Peyer's patch (tissue), 4 donors: ENCODE data around the gene GNAO1. TPM values are rescaled to one million over a fixed set of nuclear protein-coding genes. Genes with fewer than 3 reads are reported as not detected.

ENCODE experiments used
- DNase-seq, 3 donors: peaks; one replicate each; pipeline ENCODE4 v3.0.0-alpha.2; 2017 to 2019
- H3K27ac ChIP-seq, 4 donors: fragments of 200-600 bp; sonication (generic); one replicate each; pipeline ENCODE4 v1.5.1; 2016 to 2019
- H3K27me3 ChIP-seq, 2 donors: fragments of 200-600 bp; sonication (generic); one replicate each; pipeline ENCODE4 v1.5.1; 2019
- H3K36me3 ChIP-seq, 3 donors: fragments of 200-600 bp; sonication (generic); one replicate each; pipeline ENCODE4 v1.5.1; 2016 to 2019
- H3K4me1 ChIP-seq, 4 donors: fragments of 200-600 bp; sonication (generic); one replicate each; pipeline ENCODE4 v1.5.1; 2016 to 2019
- H3K4me3 ChIP-seq, 4 donors: fragments of 200-600 bp; sonication (generic); 1 replicate in 3 of 4; 2 replicates in 1 of 4; pipeline ENCODE4 v1.5.1; 2016 to 2019; ENCODE audit warnings: mild to moderate bottlenecking in 1 of 4
- H3K9me3 ChIP-seq, 4 donors: fragments of 200-600 bp; sonication (generic); one replicate each; pipeline ENCODE4 v1.5.1; 2016 to 2019; ENCODE audit warnings: mild to moderate bottlenecking in 1 of 4
- CTCF ChIP-seq, 6 experiments: fragments of 450-650 bp in 4 of 6; fragments of 200-600 bp in 2 of 6; sonication (generic) in 1 of 6; IDR thresholded peaks; one replicate each; pipeline ENCODE4 v1.5.1; 2017 to 2019; ENCODE audit warnings: antibody characterized with exemption in 6 of 6, mild to moderate bottlenecking in 3 of 6, moderate library complexity in 1 of 6
- POLR2A ChIP-seq, 2 donors: fragments of 450-650 bp; IDR thresholded peaks; one replicate each; pipeline ENCODE4 v1.5.1; 2017; ENCODE audit warnings: antibody characterized with exemption in 2 of 2, mild to moderate bottlenecking in 2 of 2, moderate library complexity in 2 of 2
- total RNA-seq, 4 donors: library from RNA; depleted of rRNA; stranded (reverse); fragments of >200 nt; gene quantifications; one replicate each; pipeline ENCODE4 v1.1.0, GENCODE V29; 2016

The GNAO1 gene
- total RNA-seq, 4 donors from 2014 or later = 6.3 to 39.6 (median 7.3) TPM

GRCh38 chr16:56241596-56241995 is 50.3 kb downstream of the GNAO1 start:
- Histone ChIP-seq H3K27me3 (no peaks in the 10 kb centered on the region), H3K9me3 (no peaks in the 10 kb centered on the region), H3K4me1 (peaks cover 0 to 10% (median 0%) of the 10 kb centered on the region in 4 donors), H3K4me3 (no peak overlapping the region), H3K27ac (no peak overlapping the region), H3K36me3 (no peaks in the 10 kb centered on the region)
- no peak for TF ChIP-seq POLR2A (IDR thresholded peaks at IDR 0.05)
- no peak for TF ChIP-seq CTCF (IDR thresholded peaks at IDR 0.05)
- no peak for DNase-seq

GRCh38 chr16:56242740-56243139 is 51.5 kb downstream of the GNAO1 start:
- no peak for TF ChIP-seq CTCF (IDR thresholded peaks at IDR 0.05)
- no peak for TF ChIP-seq POLR2A (IDR thresholded peaks at IDR 0.05)
- Histone ChIP-seq H3K4me3 (no peak overlapping the region), H3K9me3 (no peaks in the 10 kb centered on the region), H3K27ac (no peak overlapping the region), H3K4me1 (peaks cover 0 to 11% (median 0%) of the 10 kb centered on the region in 4 donors), H3K27me3 (no peaks in the 10 kb centered on the region), H3K36me3 (no peaks in the 10 kb centered on the region)
- no peak for DNase-seq

- DNase-seq = no peak
- Histone ChIP-seq H3K9me3 (no peaks in the 10 kb centered on the region), H3K27ac (no peak overlapping the region), H3K36me3 (no peaks in the 10 kb centered on the region), H3K27me3 (no peaks in the 10 kb centered on the region), H3K4me3 (no peak overlapping the region), H3K4me1 (peaks cover 0 to 11% (median 0%) of the 10 kb centered on the region in 4 donors)
- TF ChIP-seq CTCF (IDR thresholded peaks at IDR 0.05) (no peak), POLR2A (IDR thresholded peaks at IDR 0.05) (no peak)
Measured at GRCh38 chr16:56244612-56245011, 53.3 kb downstream of the GNAO1 start.

- no peak for DNase-seq
- Histone ChIP-seq H3K4me3 (no peak overlapping the region), H3K9me3 (no peaks in the 10 kb centered on the region), H3K36me3 (no peaks in the 10 kb centered on the region), H3K27ac (no peak overlapping the region), H3K4me1 (peaks cover 0 to 11% (median 0%) of the 10 kb centered on the region in 4 donors), H3K27me3 (no peaks in the 10 kb centered on the region)
- TF ChIP-seq CTCF (IDR thresholded peaks at IDR 0.05) (no peak), POLR2A (IDR thresholded peaks at IDR 0.05) (no peak)
Measured at GRCh38 chr16:56245197-56245596, 53.9 kb downstream of the GNAO1 start.

- TF ChIP-seq POLR2A (IDR thresholded peaks at IDR 0.05) = no peak
- TF ChIP-seq CTCF (IDR thresholded peaks at IDR 0.05) = no peak
- no peak for DNase-seq
- H3K27ac ChIP-seq = peak overlapping the region in 2 of 4 donors; percentile 4 to 40
- H3K9me3 ChIP-seq = no peaks in the 10 kb centered on the region
- H3K4me1 ChIP-seq = peaks cover 0 to 11% (median 0%) of the 10 kb centered on the region in 4 donors
- no peak overlapping the region for H3K4me3 ChIP-seq
- H3K27me3 ChIP-seq = no peaks in the 10 kb centered on the region
- no peaks in the 10 kb centered on the region for H3K36me3 ChIP-seq
Measured at GRCh38 chr16:56246051-56246817, 54.9 kb downstream of the GNAO1 start.
